Measurements from ENCODE around the gene RTTN. TPM values are rescaled to one million over a fixed set of nuclear protein-coding genes. Genes with fewer than 3 reads are reported as not detected.

Gene RTTN
- polyA plus RNA-seq, 2 of the 4 experiments (the other 2 are of a cell fraction): 8.4 to 24.6 TPM

DNA sequence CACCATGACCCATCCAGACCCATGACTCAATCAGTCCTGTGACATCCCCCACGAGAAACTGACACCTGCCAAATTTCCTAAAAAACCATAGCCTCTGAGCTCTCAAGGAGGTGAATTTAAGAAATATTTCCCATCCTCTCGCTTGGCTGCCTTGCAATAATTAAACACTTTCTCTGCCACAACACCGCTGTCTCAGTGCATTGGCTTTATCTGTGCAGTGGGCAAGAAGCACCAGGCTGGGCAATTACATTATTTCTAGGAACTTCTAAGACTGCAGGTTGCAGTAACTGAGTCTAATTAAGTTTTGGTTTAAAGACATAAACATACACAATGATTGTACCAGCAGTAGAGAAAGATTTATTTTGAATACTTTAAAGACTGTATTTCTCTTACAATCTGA, 22.0 kb upstream of the RTTN start:
- DNase-seq (ENCODE audit: low read depth in 1 of 2, low spot score in 1 of 2): no peak
- Histone ChIP-seq H3K4me2 (no peak overlapping the region), H3K9me3 (peaks cover 19% of the 10 kb centered on the region; the same call in 2 of the 3 replicates), H3K27ac (no peak overlapping the region), H3K4me3 (no peak overlapping the region), H3K4me1 (no peaks in the 10 kb centered on the region)
- no peak for ATAC-seq
- no peak for FAIRE-seq
- TF ChIP-seq KDM5A (IDR thresholded peaks at IDR 0.05): peak; percentile 90
- TF ChIP-seq POLR2AphosphoS2 (conservative IDR thresholded peaks at IDR 0.05; ENCODE audit: low read length): no peak
- WGBS (ENCODE audit: missing lambda C conversion rate): 23% methylated on average over 3 of the region's 3 CpGs
- ChIA-PET CTCF (no interaction called here), POLR2A (no interaction called here)

DNA sequence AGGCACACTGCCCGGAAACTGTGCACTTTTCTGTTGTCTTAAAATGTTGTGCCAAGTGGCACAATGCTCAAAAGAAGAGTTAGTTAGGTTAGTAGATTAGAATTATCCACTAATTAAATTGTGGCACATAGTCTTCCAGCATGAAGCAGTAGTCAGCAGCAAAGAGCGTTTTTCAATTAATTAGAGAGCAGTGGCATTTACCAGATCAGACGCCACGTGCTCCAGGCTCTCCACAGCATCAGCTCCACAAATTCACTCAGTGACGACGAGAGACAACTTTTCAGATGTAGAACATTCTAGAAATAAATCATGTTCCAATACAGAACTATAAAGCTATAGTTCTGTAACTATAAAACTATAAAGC, 16.4 kb upstream of the RTTN start:
- Histone ChIP-seq H3K4me1 (no peaks in the 10 kb centered on the region), H3K4me2 (no peak overlapping the region), H3K4me3 (no peak overlapping the region), H3K27ac (no peak overlapping the region), H3K9me3 (peaks cover 3% of the 10 kb centered on the region; the same call in 2 of the 3 replicates)
- WGBS (ENCODE audit: missing lambda C conversion rate): 93% methylated on average over 6 of the region's 6 CpGs
- ATAC-seq: no peak
- FAIRE-seq: no peak
- TF ChIP-seq ZSCAN20 (CRISPR knock-in tag; IDR thresholded peaks at IDR 0.05): no peak
- TF ChIP-seq HOXB5 (CRISPR knock-in tag; IDR thresholded peaks at IDR 0.05): no peak
- ChIA-PET CTCF (no interaction called here), POLR2A (no interaction called here)
- no peak for DNase-seq (ENCODE audit: low read depth in 1 of 2, low spot score in 1 of 2)

DNA sequence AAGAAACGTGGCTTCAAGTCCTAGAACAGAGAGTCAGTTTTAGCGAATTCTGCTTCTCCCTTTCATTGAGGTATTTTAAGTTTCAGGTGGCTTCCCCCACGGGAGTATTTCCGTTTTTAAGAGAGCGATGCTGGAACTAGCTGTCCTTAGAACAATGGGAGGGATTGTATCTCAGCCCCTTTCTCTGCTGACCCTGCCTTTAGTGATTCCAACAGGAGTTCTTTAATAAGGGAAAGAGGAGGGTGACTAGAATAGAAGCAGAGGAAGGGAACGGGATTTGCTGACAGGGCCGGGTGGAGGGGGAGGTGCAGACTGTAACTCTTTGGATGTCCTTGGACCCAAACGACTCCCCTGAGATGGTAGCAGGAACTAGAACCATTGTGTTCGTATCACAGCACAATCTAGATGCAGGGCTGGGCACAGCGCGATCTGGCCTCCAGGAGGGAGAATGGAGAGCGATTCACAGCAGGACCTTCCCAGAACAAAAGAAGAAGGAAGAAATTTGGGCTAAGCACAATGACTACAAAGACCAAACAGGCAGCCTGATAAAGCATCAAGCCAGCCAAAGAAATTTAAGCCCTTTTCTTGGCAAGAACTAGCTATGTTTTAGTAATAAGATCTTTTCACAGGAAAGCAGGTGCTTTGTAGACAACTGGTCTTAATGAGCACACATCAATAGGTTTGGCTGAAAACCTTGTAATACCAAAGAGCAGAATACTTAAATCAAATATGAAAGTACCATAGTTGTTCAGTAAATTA, 15.8 kb upstream of the RTTN start:
- Histone ChIP-seq H3K27ac (no peak overlapping the region), H3K4me1 (no peaks in the 10 kb centered on the region), H3K4me2 (no peak overlapping the region), H3K9me3 (no peaks in the 10 kb centered on the region), H3K4me3 (no peak overlapping the region)
- ChIA-PET CTCF (no interaction called here), POLR2A (no interaction called here)
- no peak for TF ChIP-seq MAX (IDR thresholded peaks at IDR 0.05)
- no peak for TF ChIP-seq FOSB (CRISPR knock-in tag; IDR thresholded peaks at IDR 0.05)
- TF ChIP-seq ESRRA (IDR thresholded peaks at IDR 0.05; ENCODE audit: borderline replicate concordance, low read length): no peak
- TF ChIP-seq POLR2A (IDR thresholded peaks at IDR 0.05; ENCODE audit: low read length): no peak
- TF ChIP-seq BCL3 (IDR thresholded peaks at IDR 0.05): no peak
- no peak for TF ChIP-seq PHF8 (IDR thresholded peaks at IDR 0.05; ENCODE audit: borderline replicate concordance, low read depth)
- no peak for TF ChIP-seq RARB (CRISPR knock-in tag; IDR thresholded peaks at IDR 0.05)
- TF ChIP-seq NPAS2 (CRISPR knock-in tag; IDR thresholded peaks at IDR 0.05; ENCODE audit: borderline replicate concordance): no peak
- TF ChIP-seq HOXB5 (CRISPR knock-in tag; IDR thresholded peaks at IDR 0.05): no peak
- no peak for TF ChIP-seq KDM5A (IDR thresholded peaks at IDR 0.05)
- TF ChIP-seq RNF2 (IDR thresholded peaks at IDR 0.05; ENCODE audit: borderline replicate concordance, low read depth): no peak
- no peak for TF ChIP-seq HMGXB4 (CRISPR knock-in tag; IDR thresholded peaks at IDR 0.05; ENCODE audit: borderline replicate concordance)
- ATAC-seq (no peak), DNase-seq (ENCODE audit: low read depth in 1 of 2, low spot score in 1 of 2) (no peak), FAIRE-seq (no peak)
- WGBS (ENCODE audit: missing lambda C conversion rate): 73% methylated on average over 12 of the region's 12 CpGs

- H3K4me3 ChIP-seq: no peak overlapping the region
- FAIRE-seq (no peak), DNase-seq (ENCODE audit: low read depth in 1 of 2, low spot score in 1 of 2) (no peak), ATAC-seq (no peak)
- no peak overlapping the region for H3K4me2 ChIP-seq
- no peak overlapping the region for H3K27ac ChIP-seq
- no peaks in the 10 kb centered on the region for H3K4me1 ChIP-seq
- no peaks in the 10 kb centered on the region for H3K9me3 ChIP-seq
- POLR2A ChIA-PET: no interaction called here
- CTCF ChIA-PET: no interaction called here
- 87% methylated on average over 5 of the region's 5 CpGs for WGBS (ENCODE audit: missing lambda C conversion rate)
- TF ChIP-seq RFX5 (IDR thresholded peaks at IDR 0.05): no peak
- no peak for TF ChIP-seq MAX (IDR thresholded peaks at IDR 0.05)
- TF ChIP-seq EHF (CRISPR knock-in tag; IDR thresholded peaks at IDR 0.05): no peak
- no peak for TF ChIP-seq NR3C1 (IDR thresholded peaks at IDR 0.05)
- TF ChIP-seq ESRRA (IDR thresholded peaks at IDR 0.05; ENCODE audit: borderline replicate concordance, low read length): no peak
- TF ChIP-seq, protein P1, sequence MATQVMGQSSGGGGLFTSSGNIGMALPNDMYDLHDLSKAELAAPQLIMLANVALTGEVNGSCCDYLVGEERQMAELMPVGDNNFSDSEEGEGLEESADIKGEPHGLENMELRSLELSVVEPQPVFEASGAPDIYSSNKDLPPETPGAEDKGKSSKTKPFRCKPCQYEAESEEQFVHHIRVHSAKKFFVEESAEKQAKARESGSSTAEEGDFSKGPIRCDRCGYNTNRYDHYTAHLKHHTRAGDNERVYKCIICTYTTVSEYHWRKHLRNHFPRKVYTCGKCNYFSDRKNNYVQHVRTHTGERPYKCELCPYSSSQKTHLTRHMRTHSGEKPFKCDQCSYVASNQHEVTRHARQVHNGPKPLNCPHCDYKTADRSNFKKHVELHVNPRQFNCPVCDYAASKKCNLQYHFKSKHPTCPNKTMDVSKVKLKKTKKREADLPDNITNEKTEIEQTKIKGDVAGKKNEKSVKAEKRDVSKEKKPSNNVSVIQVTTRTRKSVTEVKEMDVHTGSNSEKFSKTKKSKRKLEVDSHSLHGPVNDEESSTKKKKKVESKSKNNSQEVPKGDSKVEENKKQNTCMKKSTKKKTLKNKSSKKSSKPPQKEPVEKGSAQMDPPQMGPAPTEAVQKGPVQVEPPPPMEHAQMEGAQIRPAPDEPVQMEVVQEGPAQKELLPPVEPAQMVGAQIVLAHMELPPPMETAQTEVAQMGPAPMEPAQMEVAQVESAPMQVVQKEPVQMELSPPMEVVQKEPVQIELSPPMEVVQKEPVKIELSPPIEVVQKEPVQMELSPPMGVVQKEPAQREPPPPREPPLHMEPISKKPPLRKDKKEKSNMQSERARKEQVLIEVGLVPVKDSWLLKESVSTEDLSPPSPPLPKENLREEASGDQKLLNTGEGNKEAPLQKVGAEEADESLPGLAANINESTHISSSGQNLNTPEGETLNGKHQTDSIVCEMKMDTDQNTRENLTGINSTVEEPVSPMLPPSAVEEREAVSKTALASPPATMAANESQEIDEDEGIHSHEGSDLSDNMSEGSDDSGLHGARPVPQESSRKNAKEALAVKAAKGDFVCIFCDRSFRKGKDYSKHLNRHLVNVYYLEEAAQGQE (IDR thresholded peaks at IDR 0.05): no peak
- TF ChIP-seq HOXB5 (CRISPR knock-in tag; IDR thresholded peaks at IDR 0.05): no peak
- TF ChIP-seq JUN (IDR thresholded peaks at IDR 0.05): no peak
- no peak for TF ChIP-seq POLR2AphosphoS2 (conservative IDR thresholded peaks at IDR 0.05; ENCODE audit: low read length)
- TF ChIP-seq HDAC2 (IDR thresholded peaks at IDR 0.05): no peak
- no peak for TF ChIP-seq NPAS2 (CRISPR knock-in tag; IDR thresholded peaks at IDR 0.05; ENCODE audit: borderline replicate concordance)
- TF ChIP-seq GATA3 (IDR thresholded peaks at IDR 0.05; ENCODE audit: borderline replicate concordance): no peak
- TF ChIP-seq TP53 (CRISPR knock-in tag; IDR thresholded peaks at IDR 0.05): no peak
- TF ChIP-seq RARB (CRISPR knock-in tag; IDR thresholded peaks at IDR 0.05): no peak
- no peak for TF ChIP-seq CBX2 (IDR thresholded peaks at IDR 0.05; ENCODE audit: borderline replicate concordance, low read depth)
Observed at GRCh38 chr18:70220628-70221027, 15.1 kb upstream of the RTTN start.

Measured in A549 (cell line).